HEK293 (cell line): ENCODE data around the gene NCMAP.

Experiments
- CTCF ChIA-PET: fragments of 350-600 bp; formaldehyde crosslinking; extraction: SDS; loops from one replicate; lab custom pipeline; 2021; ENCODE audit warnings: antibody characterized with exemption; lab: Yijun Ruan, JAX
- POLR2A ChIA-PET: fragments of 300-600 bp; formaldehyde crosslinking; extraction: SDS; loops from one replicate; lab custom pipeline; 2020; ENCODE audit warnings: antibody characterized with exemption, inconsistent platforms; lab: Yijun Ruan, JAX
- H3K27ac ChIP-seq: fragments of 200-500 bp; sonication (Bioruptor generic); 2 replicates; pipeline ENCODE4 v1.5.1; 2014; ENCODE audit warnings: low read depth, low read length, control low read depth, inconsistent platforms; ENCODE audit errors: extremely low read depth
- H3K36me3 ChIP-seq, 2 experiments: fragments of 200-500 bp in 1 of 2; sonication (Bioruptor generic) in 1 of 2; 1 replicate in 1 of 2; 2 replicates in 1 of 2; pipeline ENCODE4 v1.5.1; 2014 to 2017; ENCODE audit warnings: inconsistent platforms in 2 of 2, low read length in 2 of 2; ENCODE audit not compliant: control insufficient read depth in 2 of 2, insufficient read depth in 1 of 2
- H3K4me1 ChIP-seq: fragments of 200-500 bp; sonication (Bioruptor generic); 2 replicates; pipeline ENCODE4 v1.5.1; 2014; ENCODE audit warnings: mild to moderate bottlenecking, low read length, inconsistent platforms; ENCODE audit not compliant: control insufficient read depth, insufficient read depth
- H3K4me3 ChIP-seq: 2 replicates; pipeline ENCODE4 v1.5.1; 2011; ENCODE audit warnings: low read depth, mild to moderate bottlenecking, control low read depth, low read length, moderate library complexity
- H3K9me3 ChIP-seq: fragments of 200-500 bp; sonication (Bioruptor generic); 2 replicates; pipeline ENCODE4 v1.5.1; 2014; ENCODE audit warnings: low read depth, low read length, inconsistent platforms; ENCODE audit not compliant: control insufficient read depth, insufficient read depth
- KLF8 ChIP-seq: fragments of 450-650 bp; formaldehyde crosslinking; IDR thresholded peaks from 2 replicates; pipeline ENCODE4 v1.5.1; 2016; ENCODE audit warnings: missing biosample characterization, missing genetic modification characterization
- PRDM1 ChIP-seq: fragments of 450-650 bp; formaldehyde crosslinking; IDR thresholded peaks from 2 replicates; pipeline ENCODE4; 2016; ENCODE audit warnings: missing biosample characterization, missing genetic modification characterization
- REST ChIP-seq: fragments of 450-650 bp; formaldehyde crosslinking; IDR thresholded peaks from 2 replicates; pipeline ENCODE4 v1.5.1; 2016; ENCODE audit warnings: missing biosample characterization, missing genetic modification characterization
- SP3 ChIP-seq: fragments of 450-650 bp; formaldehyde crosslinking; IDR thresholded peaks from 2 replicates; pipeline ENCODE4 v1.5.1; 2016; ENCODE audit warnings: missing biosample characterization, missing genetic modification characterization
- YY1 ChIP-seq: fragments of 450-650 bp; formaldehyde crosslinking; IDR thresholded peaks from 2 replicates; pipeline ENCODE4 v1.5.1; 2018; ENCODE audit warnings: missing biosample characterization, missing genetic modification characterization
- ZBTB26 ChIP-seq: fragments of 450-650 bp; formaldehyde crosslinking; optimal IDR thresholded peaks from 2 replicates; pipeline ENCODE3; 2016; ENCODE audit warnings: missing biosample characterization, mild to moderate bottlenecking, missing genetic modification characterization
- ZFP41 ChIP-seq: fragments of 450-650 bp; formaldehyde crosslinking; IDR thresholded peaks from 2 replicates; pipeline ENCODE4 v1.5.1; 2016; ENCODE audit warnings: missing biosample characterization, missing genetic modification characterization, borderline replicate concordance
- ZNF302 ChIP-seq: fragments of 450-650 bp; formaldehyde crosslinking; IDR thresholded peaks from 2 replicates; pipeline ENCODE4 v1.5.1; 2016; ENCODE audit warnings: missing biosample characterization, missing genetic modification characterization, low read depth
- ZNF366 ChIP-seq: fragments of 450-650 bp; formaldehyde crosslinking; conservative IDR thresholded peaks from 2 replicates; pipeline ENCODE4 v1.5.1; 2016; ENCODE audit warnings: missing biosample characterization, missing genetic modification characterization
- ZNF514 ChIP-seq: fragments of 450-650 bp; formaldehyde crosslinking; IDR thresholded peaks from 2 replicates; pipeline ENCODE4 v1.5.1; 2016; ENCODE audit warnings: missing biosample characterization, missing genetic modification characterization
- ZNF571 ChIP-seq: fragments of 450-650 bp; formaldehyde crosslinking; IDR thresholded peaks from 2 replicates; pipeline ENCODE4 v1.5.0; 2017; ENCODE audit warnings: missing biosample characterization, missing genetic modification characterization
- ZNF624 ChIP-seq: fragments of 450-650 bp; formaldehyde crosslinking; IDR thresholded peaks from 2 replicates; pipeline ENCODE4 v1.5.1; 2017; ENCODE audit warnings: missing biosample characterization, missing genetic modification characterization
- ZNF785 ChIP-seq: fragments of 450-650 bp; formaldehyde crosslinking; IDR thresholded peaks from 2 replicates; pipeline ENCODE4 v1.5.1; 2016; ENCODE audit warnings: missing biosample characterization, missing genetic modification characterization
- ZSCAN30 ChIP-seq: fragments of 450-650 bp; IDR thresholded peaks from 2 replicates; pipeline ENCODE4 v1.5.1; 2018; ENCODE audit warnings: missing biosample characterization, mild to moderate bottlenecking, missing genetic modification characterization, moderate library complexity
- ZXDB ChIP-seq: fragments of 450-650 bp; formaldehyde crosslinking; IDR thresholded peaks from 2 replicates; pipeline ENCODE4 v1.5.1; 2016; ENCODE audit warnings: missing biosample characterization, missing genetic modification characterization
- TF ChIP-seq, protein P1 (sequence below): fragments of 450-650 bp; formaldehyde crosslinking; IDR thresholded peaks from 2 replicates; pipeline ENCODE4 v1.5.1; 2017; ENCODE audit warnings: missing biosample characterization, missing genetic modification characterization
- TF ChIP-seq, protein P2 (sequence below): fragments of 450-650 bp; formaldehyde crosslinking; IDR thresholded peaks from 2 replicates; pipeline ENCODE4 v1.5.1; 2016; ENCODE audit warnings: missing biosample characterization, missing genetic modification characterization

The NCMAP gene

DNA sequence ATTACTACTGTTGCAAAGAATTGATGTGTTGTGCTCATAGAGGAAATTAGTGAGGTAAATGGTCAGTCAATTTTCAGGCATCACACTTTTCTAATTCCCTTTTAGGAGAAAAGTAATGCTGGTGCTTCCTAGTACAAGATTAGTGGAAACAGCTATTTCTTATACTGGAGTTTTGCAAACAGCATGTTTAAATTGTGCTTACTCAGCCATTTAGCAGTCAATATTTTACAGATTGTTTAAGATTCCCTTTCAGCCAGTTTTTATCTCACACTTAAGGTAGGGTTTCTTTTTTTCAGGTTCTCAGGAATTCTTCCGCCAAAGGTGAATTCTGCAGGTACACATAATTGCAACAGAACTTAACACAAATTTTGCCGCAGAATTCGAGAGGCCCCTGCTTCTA is 98.1 kb downstream of the NCMAP start:
- no peaks in the 10 kb centered on the region for H3K9me3 ChIP-seq
- H3K4me1 ChIP-seq: no peaks in the 10 kb centered on the region
- ChIA-PET CTCF (interaction anchor here (0.7 to 3.1 kb wide), 5 partner anchors 9 to 1153 kb away, joined by 3 to 9 read pairs (median 3); no protein-coding TSS in a partner anchor), POLR2A (no interaction called here)
- H3K4me3 ChIP-seq: no peak overlapping the region
- H3K27ac ChIP-seq: no peak overlapping the region
- peaks cover 91 to 99% of the 10 kb centered on the region in 2 experiments for H3K36me3 ChIP-seq
- no peak for TF ChIP-seq ZSCAN30 (tag by site-specific recombination)
- TF ChIP-seq ZNF624 (tag by site-specific recombination): no peak
- TF ChIP-seq ZBTB26 (tag by site-specific recombination): no peak
- TF ChIP-seq KLF8 (tag by site-specific recombination): no peak
- no peak for TF ChIP-seq ZNF514 (tag by site-specific recombination)
- no peak for TF ChIP-seq YY1
- TF ChIP-seq, protein P1, sequence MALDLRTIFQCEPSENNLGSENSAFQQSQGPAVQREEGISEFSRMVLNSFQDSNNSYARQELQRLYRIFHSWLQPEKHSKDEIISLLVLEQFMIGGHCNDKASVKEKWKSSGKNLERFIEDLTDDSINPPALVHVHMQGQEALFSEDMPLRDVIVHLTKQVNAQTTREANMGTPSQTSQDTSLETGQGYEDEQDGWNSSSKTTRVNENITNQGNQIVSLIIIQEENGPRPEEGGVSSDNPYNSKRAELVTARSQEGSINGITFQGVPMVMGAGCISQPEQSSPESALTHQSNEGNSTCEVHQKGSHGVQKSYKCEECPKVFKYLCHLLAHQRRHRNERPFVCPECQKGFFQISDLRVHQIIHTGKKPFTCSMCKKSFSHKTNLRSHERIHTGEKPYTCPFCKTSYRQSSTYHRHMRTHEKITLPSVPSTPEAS (tag by site-specific recombination): no peak
- no peak for TF ChIP-seq ZNF571 (tag by site-specific recombination)
- no peak for TF ChIP-seq ZXDB
- TF ChIP-seq ZNF302 (tag by site-specific recombination): no peak
- TF ChIP-seq ZNF366 (tag by site-specific recombination): no peak

DNA sequence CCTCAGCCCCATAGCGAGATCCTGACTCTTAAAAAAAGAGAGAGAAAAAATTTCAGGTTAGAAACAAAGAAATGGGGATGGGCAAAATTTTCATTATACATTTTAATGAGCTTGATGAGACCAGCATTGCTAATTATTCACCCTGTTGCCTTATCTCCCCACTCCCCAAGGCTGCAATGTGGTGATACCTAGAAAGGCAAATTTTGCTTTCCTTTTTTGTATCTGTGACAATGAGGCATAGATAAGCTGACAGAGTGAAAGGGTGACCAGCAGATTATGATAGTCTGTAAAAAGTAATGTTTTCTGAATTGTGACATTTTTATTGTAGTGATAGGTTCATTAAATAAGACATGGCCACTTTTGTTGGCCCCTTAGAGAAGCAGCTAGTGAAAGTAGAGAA is 100.2 kb downstream of the NCMAP start:
- Histone ChIP-seq H3K27ac (no peak overlapping the region), H3K9me3 (no peaks in the 10 kb centered on the region), H3K36me3 (peaks cover 80 to 99% of the 10 kb centered on the region in 2 experiments), H3K4me1 (no peaks in the 10 kb centered on the region), H3K4me3 (no peak overlapping the region)
- ChIA-PET POLR2A (interaction anchor here (0.6 to 0.9 kb wide), 2 partner anchors 10 to 92 kb away, joined by 3 read pairs; no protein-coding TSS in a partner anchor), CTCF (interaction anchor here (1.2 to 3.1 kb wide), 2 partner anchors 33 to 129 kb away, joined by 3 to 9 read pairs; no protein-coding TSS in a partner anchor)
- TF ChIP-seq ZFP41 (tag by site-specific recombination): no peak
- TF ChIP-seq, protein P2, sequence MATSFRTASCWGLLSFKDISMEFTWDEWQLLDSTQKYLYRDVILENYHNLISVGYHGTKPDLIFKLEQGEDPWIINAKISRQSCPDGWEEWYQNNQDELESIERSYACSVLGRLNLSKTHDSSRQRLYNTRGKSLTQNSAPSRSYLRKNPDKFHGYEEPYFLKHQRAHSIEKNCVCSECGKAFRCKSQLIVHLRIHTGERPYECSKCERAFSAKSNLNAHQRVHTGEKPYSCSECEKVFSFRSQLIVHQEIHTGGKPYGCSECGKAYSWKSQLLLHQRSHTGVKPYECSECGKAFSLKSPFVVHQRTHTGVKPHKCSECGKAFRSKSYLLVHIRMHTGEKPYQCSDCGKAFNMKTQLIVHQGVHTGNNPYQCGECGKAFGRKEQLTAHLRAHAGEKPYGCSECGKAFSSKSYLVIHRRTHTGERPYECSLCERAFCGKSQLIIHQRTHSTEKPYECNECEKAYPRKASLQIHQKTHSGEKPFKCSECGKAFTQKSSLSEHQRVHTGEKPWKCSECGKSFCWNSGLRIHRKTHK (tag by site-specific recombination): no peak
- TF ChIP-seq REST (tag by site-specific recombination): no peak
- peak; percentile 38; the same call in 1 of the 2 replicates for TF ChIP-seq PRDM1 (tag by site-specific recombination)
- TF ChIP-seq SP3 (tag by site-specific recombination): no peak
- TF ChIP-seq ZNF785 (tag by site-specific recombination): no peak
